ENCODE measurements around the gene AP3B1.

AP3B1 gene

DNA sequence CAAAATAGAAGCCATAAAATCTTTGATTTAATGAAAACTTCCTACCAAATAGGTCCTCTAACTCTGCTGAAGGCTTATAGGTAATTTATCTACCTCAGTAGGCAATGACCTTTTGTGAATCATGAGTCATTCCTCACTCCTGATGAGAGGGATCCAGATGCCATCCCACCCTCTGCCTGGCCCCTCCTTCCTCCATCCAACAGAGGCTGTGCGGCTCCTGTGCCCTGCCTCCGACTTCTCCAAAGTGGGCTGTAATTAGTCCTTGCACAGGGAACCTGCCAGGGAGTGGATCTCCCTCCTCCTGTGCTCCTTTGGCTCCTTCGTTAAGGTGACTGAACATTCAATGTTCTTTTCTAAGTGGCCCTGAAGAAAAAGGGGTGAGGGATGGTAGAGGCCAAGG lies 304.5 kb downstream of the AP3B1 start:
- H3F3A ChIP-seq (ENCODE audit: insufficient read depth): no peaks in the 10 kb centered on the region
- TF ChIP-seq EZH2phosphoT487 (conservative IDR thresholded peaks at IDR 0.05; ENCODE audit: low read length): no peak
- TF ChIP-seq, protein P1, sequence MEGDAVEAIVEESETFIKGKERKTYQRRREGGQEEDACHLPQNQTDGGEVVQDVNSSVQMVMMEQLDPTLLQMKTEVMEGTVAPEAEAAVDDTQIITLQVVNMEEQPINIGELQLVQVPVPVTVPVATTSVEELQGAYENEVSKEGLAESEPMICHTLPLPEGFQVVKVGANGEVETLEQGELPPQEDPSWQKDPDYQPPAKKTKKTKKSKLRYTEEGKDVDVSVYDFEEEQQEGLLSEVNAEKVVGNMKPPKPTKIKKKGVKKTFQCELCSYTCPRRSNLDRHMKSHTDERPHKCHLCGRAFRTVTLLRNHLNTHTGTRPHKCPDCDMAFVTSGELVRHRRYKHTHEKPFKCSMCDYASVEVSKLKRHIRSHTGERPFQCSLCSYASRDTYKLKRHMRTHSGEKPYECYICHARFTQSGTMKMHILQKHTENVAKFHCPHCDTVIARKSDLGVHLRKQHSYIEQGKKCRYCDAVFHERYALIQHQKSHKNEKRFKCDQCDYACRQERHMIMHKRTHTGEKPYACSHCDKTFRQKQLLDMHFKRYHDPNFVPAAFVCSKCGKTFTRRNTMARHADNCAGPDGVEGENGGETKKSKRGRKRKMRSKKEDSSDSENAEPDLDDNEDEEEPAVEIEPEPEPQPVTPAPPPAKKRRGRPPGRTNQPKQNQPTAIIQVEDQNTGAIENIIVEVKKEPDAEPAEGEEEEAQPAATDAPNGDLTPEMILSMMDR (IDR thresholded peaks at IDR 0.05; ENCODE audit: insufficient read depth, low read length, poor library complexity, severe bottlenecking): no peak
- no peaks in the 10 kb centered on the region for H3K36me3 ChIP-seq (ENCODE audit: low read length)
- H3K27ac ChIP-seq (ENCODE audit: low read depth, low read length): no peak overlapping the region
- H3K9me2 ChIP-seq (replicated peaks; ENCODE audit: insufficient read depth, low read length): no peaks in the 10 kb centered on the region
- no peaks in the 10 kb centered on the region for H3K9me3 ChIP-seq (ENCODE audit: insufficient read depth, low read length)
- no peaks in the 10 kb centered on the region for H4K20me1 ChIP-seq (ENCODE audit: low read depth, low read length)
- no peak overlapping the region for H3K9ac ChIP-seq (ENCODE audit: low read length)
- no peak overlapping the region for H2AFZ ChIP-seq (ENCODE audit: low read depth, low read length, severe bottlenecking)
- H3K4me3 ChIP-seq (ENCODE audit: insufficient read depth, low read length, poor library complexity, severe bottlenecking): no peak overlapping the region
- no peaks in the 10 kb centered on the region for H3K79me2 ChIP-seq (ENCODE audit: insufficient read depth, low read length)
- H3K4me2 ChIP-seq (ENCODE audit: low read depth, low read length, poor library complexity, severe bottlenecking): no peak overlapping the region
- H3K27me3 ChIP-seq (ENCODE audit: low read length): no peaks in the 10 kb centered on the region

DNA sequence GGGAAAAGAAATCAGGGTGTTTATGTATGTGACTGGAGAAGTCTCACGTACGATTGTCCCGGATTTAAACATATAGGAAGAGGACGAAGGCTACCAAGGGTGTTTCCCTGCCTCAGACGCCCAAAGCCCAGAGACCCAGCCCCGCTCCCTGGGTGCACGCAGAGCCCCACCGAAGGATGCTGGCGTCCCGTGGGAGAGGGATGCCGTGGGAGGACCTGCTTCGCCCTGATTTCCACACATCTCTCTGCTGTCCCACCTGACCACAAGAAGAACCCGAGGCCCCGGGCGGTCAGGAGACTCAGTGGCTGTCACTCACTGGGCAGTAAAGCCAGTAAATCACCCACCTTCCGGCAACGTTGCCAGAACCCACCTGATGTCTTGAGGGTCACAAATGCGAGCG lies 306.5 kb downstream of the AP3B1 start:
- no peak overlapping the region for H3K4me3 ChIP-seq (ENCODE audit: insufficient read depth, low read length, poor library complexity, severe bottlenecking)
- H3K4me2 ChIP-seq (ENCODE audit: low read depth, low read length, poor library complexity, severe bottlenecking): no peak overlapping the region
- no peaks in the 10 kb centered on the region for H3F3A ChIP-seq (ENCODE audit: insufficient read depth)
- no peak overlapping the region for H2AFZ ChIP-seq (ENCODE audit: low read depth, low read length, severe bottlenecking)
- TF ChIP-seq EZH2phosphoT487 (conservative IDR thresholded peaks at IDR 0.05; ENCODE audit: low read length): no peak
- TF ChIP-seq, protein P1 (IDR thresholded peaks at IDR 0.05; ENCODE audit: insufficient read depth, low read length, poor library complexity, severe bottlenecking): no peak
- H3K9me2 ChIP-seq (replicated peaks; ENCODE audit: insufficient read depth, low read length): no peaks in the 10 kb centered on the region
- H3K9ac ChIP-seq (ENCODE audit: low read length): no peak overlapping the region
- H3K36me3 ChIP-seq (ENCODE audit: low read length): no peaks in the 10 kb centered on the region
- H3K27me3 ChIP-seq (ENCODE audit: low read length): no peaks in the 10 kb centered on the region
- H3K79me2 ChIP-seq (ENCODE audit: insufficient read depth, low read length): no peaks in the 10 kb centered on the region
- no peak overlapping the region for H3K27ac ChIP-seq (ENCODE audit: low read depth, low read length)
- H4K20me1 ChIP-seq (ENCODE audit: low read depth, low read length): no peaks in the 10 kb centered on the region
- no peaks in the 10 kb centered on the region for H3K9me3 ChIP-seq (ENCODE audit: insufficient read depth, low read length)

DNA sequence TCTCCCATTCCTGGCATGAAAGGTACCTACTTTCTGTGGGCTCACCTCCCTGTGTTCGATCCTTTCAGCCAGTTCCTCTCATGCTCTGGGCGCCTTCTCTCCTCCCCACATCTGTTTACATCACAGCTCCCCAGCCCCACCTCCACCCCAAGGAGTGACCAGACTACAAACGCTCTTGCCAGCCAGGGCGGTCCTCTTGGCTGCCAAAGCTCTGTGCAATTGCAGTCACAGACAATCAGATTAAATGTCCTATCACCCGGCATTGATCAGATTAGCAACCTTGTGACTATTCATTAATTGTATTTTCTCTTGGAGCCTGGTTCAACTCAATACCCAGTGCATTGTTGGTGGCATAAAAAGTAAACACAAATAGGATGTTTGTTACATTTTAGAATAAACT lies 307.2 kb downstream of the AP3B1 start:
- no peak overlapping the region for H3K4me2 ChIP-seq (ENCODE audit: low read depth, low read length, poor library complexity, severe bottlenecking)
- no peak overlapping the region for H2AFZ ChIP-seq (ENCODE audit: low read depth, low read length, severe bottlenecking)
- no peaks in the 10 kb centered on the region for H3K79me2 ChIP-seq (ENCODE audit: insufficient read depth, low read length)
- H3K36me3 ChIP-seq (ENCODE audit: low read length): no peaks in the 10 kb centered on the region
- TF ChIP-seq EZH2phosphoT487 (conservative IDR thresholded peaks at IDR 0.05; ENCODE audit: low read length): no peak
- TF ChIP-seq, protein P1 (IDR thresholded peaks at IDR 0.05; ENCODE audit: insufficient read depth, low read length, poor library complexity, severe bottlenecking): no peak
- no peaks in the 10 kb centered on the region for H3K27me3 ChIP-seq (ENCODE audit: low read length)
- no peaks in the 10 kb centered on the region for H3K9me2 ChIP-seq (replicated peaks; ENCODE audit: insufficient read depth, low read length)
- H3K27ac ChIP-seq (ENCODE audit: low read depth, low read length): no peak overlapping the region
- H3F3A ChIP-seq (ENCODE audit: insufficient read depth): no peaks in the 10 kb centered on the region
- no peaks in the 10 kb centered on the region for H4K20me1 ChIP-seq (ENCODE audit: low read depth, low read length)
- H3K9me3 ChIP-seq (ENCODE audit: insufficient read depth, low read length): no peaks in the 10 kb centered on the region
- no peak overlapping the region for H3K4me3 ChIP-seq (ENCODE audit: insufficient read depth, low read length, poor library complexity, severe bottlenecking)
- H3K9ac ChIP-seq (ENCODE audit: low read length): no peak overlapping the region

Data from SU-DHL-6 (cell line).